ENCODE data around the gene ZNF628. TPM values are rescaled to one million over a fixed set of nuclear protein-coding genes. Genes with fewer than 3 reads are reported as not detected.

Gene ZNF628
- total RNA-seq, 1 donor from 2014 or later: 7.4 TPM

GRCh38 chr19:55465460-55466240 lies 10.8 kb upstream of the ZNF628 start:
- DNase-seq (ENCODE audit: low spot score): no peak

- no peak for DNase-seq (ENCODE audit: low spot score)
Measured at GRCh38 chr19:55466241-55466614, 10.2 kb upstream of the ZNF628 start.

- DNase-seq (ENCODE audit: low spot score): no peak
Measured at GRCh38 chr19:55467236-55468053, 9.0 kb upstream of the ZNF628 start.

DNA sequence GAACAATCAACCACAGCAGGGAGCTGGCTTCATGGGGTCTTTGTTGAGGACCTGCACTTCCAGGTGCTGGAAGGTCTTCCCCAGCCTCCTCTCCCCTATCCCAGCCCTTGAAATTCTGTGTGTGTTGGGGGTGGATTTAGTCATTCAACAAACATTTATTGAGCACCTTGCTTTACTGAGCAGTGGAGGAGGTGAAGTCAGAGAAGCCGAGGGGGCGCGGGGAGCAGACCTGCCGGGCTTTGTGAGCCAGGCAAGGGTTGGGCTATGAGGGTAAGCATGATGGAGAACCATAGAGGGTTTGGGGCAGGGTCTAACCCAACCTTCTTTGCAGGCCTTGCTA lies 8.4 kb upstream of the ZNF628 start:
- DNase-seq (ENCODE audit: low spot score): no peak

DNA sequence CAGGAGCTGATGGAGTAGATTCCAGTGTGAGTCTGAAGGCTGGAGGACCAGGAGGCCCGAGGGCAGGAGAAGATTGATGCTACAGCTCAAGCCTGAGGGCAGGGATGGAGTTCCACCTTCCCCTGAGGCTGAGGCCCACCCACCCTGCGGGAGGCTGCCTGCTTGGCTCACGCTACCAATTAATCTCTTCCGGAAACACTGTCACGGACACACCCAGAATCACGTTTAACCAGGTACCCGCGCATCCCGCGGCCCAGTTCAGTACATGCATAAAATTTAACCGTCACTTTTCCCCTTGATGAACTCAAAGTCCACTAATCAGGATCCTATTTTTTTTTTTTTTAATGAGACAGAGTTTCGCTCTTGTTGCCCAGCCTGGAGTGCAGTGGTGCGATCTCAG lies 5.2 kb upstream of the ZNF628 start:
- DNase-seq (ENCODE audit: low spot score): no peak

- no peak for DNase-seq (ENCODE audit: low spot score)
Measured at GRCh38 chr19:55472463-55472862, 4.0 kb upstream of the ZNF628 start.

DNA sequence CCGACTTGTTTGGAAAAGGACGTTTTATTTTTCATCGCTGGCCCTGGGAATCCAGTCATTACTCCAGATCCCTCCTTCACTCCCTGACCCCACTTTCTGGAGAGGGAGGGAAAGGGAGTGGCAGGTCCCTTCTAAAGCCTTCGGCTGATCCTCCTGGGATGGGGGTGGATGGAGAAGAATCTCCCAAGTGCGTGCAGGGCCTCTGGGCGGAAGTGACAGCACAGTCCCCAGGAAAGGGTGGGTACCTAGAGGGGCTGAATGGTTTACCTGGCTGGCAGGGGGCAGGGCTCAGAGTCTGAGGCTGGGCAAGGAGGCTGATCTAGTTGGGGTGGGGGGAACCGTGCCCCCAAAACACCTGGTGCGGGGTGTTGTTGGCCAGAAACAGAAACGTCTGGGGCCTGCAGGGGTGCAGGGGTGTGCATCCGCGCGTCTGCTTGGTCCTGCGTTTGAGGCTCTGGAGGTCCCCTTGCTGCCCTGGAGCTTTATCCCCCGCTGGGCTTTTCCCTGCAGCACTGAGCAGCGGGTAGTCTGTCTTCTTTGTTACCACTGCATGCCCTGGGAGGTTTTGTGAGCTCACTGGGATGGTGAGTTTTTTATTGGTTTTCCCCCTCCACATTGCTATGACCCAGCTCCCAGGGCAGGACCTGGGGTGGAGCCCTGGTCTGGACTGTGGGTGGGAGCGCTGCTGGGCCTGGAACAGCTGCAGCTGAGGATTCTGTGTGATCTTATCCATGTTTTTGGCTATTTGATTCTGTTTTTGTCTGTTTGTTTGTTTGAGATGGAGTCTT lies 3.0 kb upstream of the ZNF628 start:
- DNase-seq (ENCODE audit: low spot score): no peak

DNA sequence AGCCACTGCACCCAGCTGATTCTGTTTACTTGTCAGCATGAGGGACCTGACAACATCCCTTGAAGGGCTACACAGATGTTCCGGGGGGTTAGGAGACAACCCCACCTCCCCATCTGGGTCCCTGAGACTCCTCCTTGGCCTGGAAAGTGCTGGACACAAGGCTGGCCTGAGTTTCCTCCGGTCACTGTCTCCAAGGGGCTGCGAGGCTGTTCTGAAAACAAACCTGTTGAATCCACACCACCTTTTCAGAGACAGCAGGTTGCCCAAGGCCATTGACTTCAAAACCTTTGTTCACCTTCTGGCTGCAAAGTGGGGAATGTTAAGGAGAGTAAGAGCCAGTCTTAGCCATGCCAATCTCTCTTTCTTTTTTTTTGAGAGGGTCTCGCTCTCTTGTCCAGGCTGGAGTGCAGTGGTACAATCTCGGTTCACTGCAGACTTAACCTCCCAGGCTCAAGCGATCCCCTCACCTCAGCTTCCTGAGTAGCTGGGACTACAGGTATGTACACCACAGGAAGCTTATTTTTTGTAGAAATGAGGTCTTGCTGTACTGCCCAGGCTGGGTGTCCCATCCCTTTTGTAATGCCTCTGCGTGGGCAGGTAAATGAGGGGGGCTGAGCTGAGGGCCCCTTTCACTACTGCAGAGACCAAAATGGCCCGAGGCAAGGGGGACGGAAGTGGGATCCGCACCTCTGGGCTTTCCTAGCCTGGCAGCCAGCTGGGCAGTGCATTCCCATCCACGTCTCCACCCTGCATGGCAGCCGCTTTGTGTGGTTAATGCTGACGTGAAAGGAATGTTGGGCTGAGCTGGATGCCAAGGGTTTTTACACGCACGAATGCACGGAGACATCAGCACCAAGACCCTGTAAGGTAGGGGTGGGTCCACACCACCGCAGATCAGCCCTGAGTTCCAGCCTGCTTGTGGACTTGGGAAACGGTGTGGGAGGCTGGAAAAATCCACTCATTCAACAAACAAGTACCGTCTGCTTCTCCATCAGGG lies 1.9 kb upstream of the ZNF628 start:
- no peak for DNase-seq (ENCODE audit: low spot score)

- no peak for DNase-seq (ENCODE audit: low spot score)
Measured at GRCh38 chr19:55477905-55478304, 1.5 kb downstream of the ZNF628 start.

DNA sequence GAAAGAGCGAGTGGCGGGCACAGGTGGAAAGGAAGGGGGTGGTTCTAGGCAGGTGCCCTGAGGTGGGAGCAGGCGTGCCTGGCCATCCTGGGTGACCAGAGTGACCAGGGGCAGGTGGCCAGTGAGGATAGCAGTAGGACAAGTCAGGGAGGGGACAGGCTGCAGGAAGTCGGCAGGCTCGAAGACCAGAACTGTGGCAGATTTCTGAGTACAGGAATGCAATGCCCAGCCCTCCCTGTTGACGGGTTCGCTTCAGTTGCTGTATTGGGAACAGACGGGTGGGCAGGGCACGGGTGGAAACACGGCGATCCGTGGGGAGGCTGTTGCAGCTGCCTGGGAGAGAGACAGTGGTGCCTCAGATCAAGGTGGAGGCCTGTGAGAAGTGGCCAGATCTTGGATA lies 1.9 kb downstream of the ZNF628 start:
- no peak for DNase-seq (ENCODE audit: low spot score)

GRCh38 chr19:55479045-55479444 lies 2.6 kb downstream of the ZNF628 start:
- DNase-seq (ENCODE audit: low spot score): no peak

- DNase-seq (ENCODE audit: low spot score): no peak
Measured at GRCh38 chr19:55479451-55480230, 3.2 kb downstream of the ZNF628 start.

- no peak for DNase-seq (ENCODE audit: low spot score)
Measured at GRCh38 chr19:55481148-55481793, 4.9 kb downstream of the ZNF628 start.

DNA sequence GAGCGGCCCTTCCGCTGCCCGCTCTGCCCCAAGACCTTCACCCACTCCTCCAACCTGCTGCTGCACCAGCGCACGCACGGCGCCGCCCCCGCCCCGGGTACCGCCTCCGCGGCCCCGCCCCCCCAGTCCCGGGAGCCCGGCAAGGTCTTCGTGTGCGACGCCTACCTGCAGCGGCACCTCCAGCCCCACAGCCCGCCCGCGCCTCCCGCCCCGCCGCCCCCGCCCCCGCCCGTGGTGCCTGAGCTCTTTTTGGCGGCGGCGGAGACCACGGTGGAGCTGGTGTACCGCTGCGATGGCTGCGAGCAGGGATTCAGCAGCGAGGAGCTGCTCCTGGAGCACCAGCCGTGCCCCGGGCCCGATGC lies 5.4 kb downstream of the ZNF628 start:
- DNase-seq (ENCODE audit: low spot score): no peak

GRCh38 chr19:55482156-55482961 lies 5.9 kb downstream of the ZNF628 start:
- DNase-seq (ENCODE audit: low spot score): no peak

- DNase-seq (ENCODE audit: low spot score): no peak
Measured at GRCh38 chr19:55482967-55483705, 6.7 kb downstream of the ZNF628 start.

DNA sequence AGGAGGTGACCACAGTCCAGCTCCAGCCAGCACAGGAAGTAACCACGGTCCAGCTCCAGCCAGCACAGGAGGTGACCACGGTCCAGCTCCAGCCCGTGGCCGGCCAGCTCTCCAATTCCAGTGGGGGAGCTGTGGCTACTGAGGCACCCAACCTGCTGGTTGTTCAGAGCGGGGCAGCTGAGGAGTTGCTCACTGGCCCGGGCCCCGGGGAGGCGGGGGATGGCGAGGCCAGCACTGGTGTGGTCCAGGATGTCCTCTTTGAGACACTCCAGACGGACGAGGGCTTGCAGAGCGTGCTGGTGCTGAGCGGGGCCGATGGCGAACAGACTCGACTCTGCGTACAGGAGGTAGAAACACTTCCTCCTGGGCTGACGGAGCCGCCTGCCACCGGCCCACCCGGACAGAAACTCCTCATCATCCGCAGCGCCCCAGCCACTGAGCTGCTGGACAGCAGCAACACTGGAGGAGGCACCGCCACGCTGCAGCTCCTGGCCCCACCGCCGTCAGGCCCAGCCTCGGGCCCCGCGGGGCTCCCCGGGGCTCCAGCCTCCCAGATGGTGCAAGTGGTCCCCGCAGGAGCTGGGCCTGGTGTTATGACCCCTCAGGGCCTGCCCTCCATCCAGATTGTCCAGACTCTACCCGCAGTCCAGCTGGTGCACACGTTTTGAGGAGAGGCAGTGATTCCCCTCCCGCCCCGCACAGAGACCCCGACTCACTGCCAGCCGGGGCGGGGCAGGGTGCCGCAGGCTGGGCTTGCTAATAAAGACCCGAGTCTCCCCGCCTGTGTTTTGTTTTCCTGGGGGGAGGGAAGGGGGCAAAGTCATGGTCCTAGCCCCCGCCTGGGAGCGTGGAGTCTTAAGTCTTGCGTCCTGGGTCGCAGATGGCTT lies 7.5 kb downstream of the ZNF628 start:
- peak; percentile 44 for DNase-seq (ENCODE audit: low spot score)
